Keratinocyte (primary cell): ENCODE measurements around the gene NECTIN1. TPM values are rescaled to one million over a fixed set of nuclear protein-coding genes. Genes with fewer than 3 reads are reported as not detected.

Experiments used
- DNase-seq: peaks from one replicate; pipeline ENCODE4 v3.0.0-alpha.2; 2011; ENCODE audit warnings: low read depth, missing footprints, low spot score
- FAIRE-seq: peaks from 2 replicates; lab custom pipeline; 2011; peaks lifted over from hg19 to GRCh38; lab: Jason Lieb, UNC
- H2AFZ ChIP-seq: 2 replicates; pipeline ENCODE4 v1.6.0; 2012; ENCODE audit warnings: low read length, control low read depth, inconsistent platforms; ENCODE audit not compliant: control insufficient read depth
- H3K27ac ChIP-seq: 2 replicates; pipeline ENCODE4 v1.5.1; 2011; ENCODE audit warnings: low read length; ENCODE audit not compliant: control insufficient read depth, insufficient read depth
- H3K27me3 ChIP-seq: 3 replicates; pipeline ENCODE4 v1.6.0; 2011; ENCODE audit warnings: low read length; ENCODE audit not compliant: control insufficient read depth, insufficient read depth; ENCODE audit errors: extremely low read depth
- H3K36me3 ChIP-seq, 2 experiments: 2 replicates in 1 of 2; 3 replicates in 1 of 2; pipeline ENCODE4 v1.5.1; 2011; ENCODE audit warnings: low read length in 2 of 2, mild to moderate bottlenecking in 1 of 2; ENCODE audit not compliant: control insufficient read depth in 2 of 2, insufficient read depth in 2 of 2; ENCODE audit errors: extremely low read depth in 1 of 2
- H3K4me1 ChIP-seq: 3 replicates; pipeline ENCODE4 v1.5.1; 2011; ENCODE audit warnings: low read length; ENCODE audit not compliant: control insufficient read depth, insufficient read depth; ENCODE audit errors: extremely low read depth
- H3K4me2 ChIP-seq: 3 replicates; pipeline ENCODE4 v1.6.0; 2011; ENCODE audit warnings: low read depth, low read length; ENCODE audit not compliant: control insufficient read depth, insufficient read depth; ENCODE audit errors: extremely low read depth
- H3K4me3 ChIP-seq, 3 experiments: fragments of 200-600 bp in 1 of 3; sonication (generic) in 1 of 3; 2 replicates in 2 of 3; 3 replicates in 1 of 3; pipeline ENCODE4 v1.5.1; 2011 to 2016; ENCODE audit warnings: low read length in 3 of 3, mild to moderate bottlenecking in 3 of 3, control low read depth in 2 of 3, inconsistent platforms in 1 of 3, low read depth in 1 of 3, mixed read lengths in 1 of 3, mixed run types in 1 of 3, moderate library complexity in 1 of 3; ENCODE audit not compliant: control insufficient read depth in 2 of 3, insufficient read depth in 2 of 3; ENCODE audit errors: extremely low read depth in 1 of 3
- H3K79me2 ChIP-seq: 2 replicates; pipeline ENCODE4 v1.6.0; 2012; ENCODE audit warnings: low read length; ENCODE audit not compliant: control insufficient read depth, insufficient read depth
- H3K9ac ChIP-seq: 3 replicates; pipeline ENCODE4 v1.6.0; 2011; ENCODE audit warnings: low read length; ENCODE audit not compliant: control insufficient read depth, insufficient read depth; ENCODE audit errors: extremely low read depth
- H3K9me1 ChIP-seq: 3 replicates; pipeline ENCODE4 v1.6.0; 2011; ENCODE audit warnings: low read length; ENCODE audit not compliant: control insufficient read depth, insufficient read depth; ENCODE audit errors: extremely low read depth
- H3K9me3 ChIP-seq: 2 replicates; pipeline ENCODE4 v1.5.1; 2012; ENCODE audit warnings: low read depth, low read length; ENCODE audit not compliant: control insufficient read depth
- H4K20me1 ChIP-seq: 3 replicates; pipeline ENCODE4 v1.6.0; 2011; ENCODE audit warnings: low read length; ENCODE audit not compliant: control insufficient read depth, insufficient read depth; ENCODE audit errors: extremely low read depth
- EZH2 ChIP-seq: IDR thresholded peaks from one replicate; pipeline ENCODE4 v1.6.1; 2012; ENCODE audit warnings: inconsistent platforms, mild to moderate bottlenecking, low read length, moderate library complexity
- dilution Hi-C: fragments of 300-500 bp; cut with MboI; formaldehyde crosslinking; loops from one replicate; pipeline ENCODE4 v1.7.0; 2020; ENCODE audit warnings: low sequenced_read_pairs; ENCODE audit not compliant: extremely low pct_ligation_motif_present
- polyA plus RNA-seq, 5 experiments: library from polyadenylated mRNA; depleted of rRNA in 3 of 5; stranded (reverse) in 3 of 5; stranded (forward) in 1 of 5; unstranded in 1 of 5; fragments of >200 nt; gene quantifications; 1 replicate in 1 of 5; 2 replicates in 3 of 5; 3 replicates in 1 of 5; pipeline versions ENCODE4 v1.2.1 to v1.2.3, GENCODE V29; 2011 to 2012; ENCODE audit warnings: missing spikeins in 2 of 5, low read depth in 1 of 5, low replicate concordance in 1 of 5
- TF ChIP-seq, protein P1 (sequence below), 3 experiments: IDR thresholded peaks in 1 of 3; conservative IDR thresholded peaks in 1 of 3; optimal IDR thresholded peaks in 1 of 3; 2 replicates in 2 of 3; 3 replicates in 1 of 3; pipeline versions ENCODE3 to v1.5.1; 2011; ENCODE audit warnings: low read length in 3 of 3, mild to moderate bottlenecking in 3 of 3, moderate library complexity in 2 of 3, control low read depth in 1 of 3, inconsistent platforms in 1 of 3; ENCODE audit not compliant: insufficient read depth in 2 of 3; ENCODE audit errors: extremely low read depth in 1 of 3

NECTIN1 gene
- polyA plus RNA-seq, 1 donor (not counting 4 experiments of a cell fraction or from before 2014, with no cell fraction given), result 37.5 TPM

- no peak for FAIRE-seq
- no peak overlapping the region for H2AFZ ChIP-seq
- no peak for DNase-seq
- H3K4me1 ChIP-seq, result peaks cover 12% of the 10 kb centered on the region
- no peak overlapping the region for H3K9ac ChIP-seq
- H4K20me1 ChIP-seq, result peaks cover 3% of the 10 kb centered on the region
- H3K27ac ChIP-seq, result no peak overlapping the region
- dilution Hi-C loops, result no loop called here
- TF ChIP-seq, protein P1, sequence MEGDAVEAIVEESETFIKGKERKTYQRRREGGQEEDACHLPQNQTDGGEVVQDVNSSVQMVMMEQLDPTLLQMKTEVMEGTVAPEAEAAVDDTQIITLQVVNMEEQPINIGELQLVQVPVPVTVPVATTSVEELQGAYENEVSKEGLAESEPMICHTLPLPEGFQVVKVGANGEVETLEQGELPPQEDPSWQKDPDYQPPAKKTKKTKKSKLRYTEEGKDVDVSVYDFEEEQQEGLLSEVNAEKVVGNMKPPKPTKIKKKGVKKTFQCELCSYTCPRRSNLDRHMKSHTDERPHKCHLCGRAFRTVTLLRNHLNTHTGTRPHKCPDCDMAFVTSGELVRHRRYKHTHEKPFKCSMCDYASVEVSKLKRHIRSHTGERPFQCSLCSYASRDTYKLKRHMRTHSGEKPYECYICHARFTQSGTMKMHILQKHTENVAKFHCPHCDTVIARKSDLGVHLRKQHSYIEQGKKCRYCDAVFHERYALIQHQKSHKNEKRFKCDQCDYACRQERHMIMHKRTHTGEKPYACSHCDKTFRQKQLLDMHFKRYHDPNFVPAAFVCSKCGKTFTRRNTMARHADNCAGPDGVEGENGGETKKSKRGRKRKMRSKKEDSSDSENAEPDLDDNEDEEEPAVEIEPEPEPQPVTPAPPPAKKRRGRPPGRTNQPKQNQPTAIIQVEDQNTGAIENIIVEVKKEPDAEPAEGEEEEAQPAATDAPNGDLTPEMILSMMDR (optimal IDR thresholded peaks at IDR 0.05 in 1 of 3, IDR thresholded peaks at IDR 0.05 in 1 of 3, conservative IDR thresholded peaks at IDR 0.05 in 1 of 3; ENCODE audit: extremely low read depth in 1 of 3, insufficient read depth in 2 of 3, low read length in 3 of 3), result peak in 1 of 3 experiments; percentile 55
- TF ChIP-seq EZH2, result no peak
- H3K36me3 ChIP-seq, result no peaks in the 10 kb centered on the region
- H3K4me3 ChIP-seq, result no peak overlapping the region
- no peaks in the 10 kb centered on the region for H3K9me3 ChIP-seq
- H3K79me2 ChIP-seq, result no peaks in the 10 kb centered on the region
- H3K4me2 ChIP-seq, result no peak overlapping the region
- H3K27me3 ChIP-seq, result peaks cover 4% of the 10 kb centered on the region
- H3K9me1 ChIP-seq, result no peaks in the 10 kb centered on the region
Measured at GRCh38 chr11:119752345-119752871, 23.4 kb upstream of the NECTIN1 start.

DNA sequence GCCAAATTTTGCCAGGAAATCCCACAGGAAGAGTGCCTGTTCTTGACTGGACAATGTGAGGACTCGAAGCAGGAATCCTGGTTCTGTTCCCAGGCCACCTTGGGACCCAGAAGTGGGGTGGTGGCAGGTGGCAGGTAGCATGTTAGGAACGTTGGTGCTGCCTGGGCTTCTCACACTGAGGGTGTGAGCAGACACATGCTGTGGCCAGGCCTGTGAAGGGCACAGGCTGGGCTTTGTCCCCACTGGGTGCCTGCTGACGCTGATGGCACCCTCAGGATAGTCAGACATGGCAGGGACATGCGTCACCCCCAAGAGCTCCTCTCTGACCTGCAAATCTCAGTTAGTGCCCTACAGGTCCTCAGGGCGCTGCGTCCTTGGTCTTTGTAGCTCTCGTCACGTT lies 21.1 kb upstream of the NECTIN1 start:
- Histone ChIP-seq H3K4me3 (no peak overlapping the region), H4K20me1 (peaks cover 3% of the 10 kb centered on the region), H3K9me1 (no peaks in the 10 kb centered on the region), H3K27ac (no peak overlapping the region), H3K4me2 (no peak overlapping the region), H2AFZ (no peak overlapping the region), H3K9ac (no peak overlapping the region), H3K36me3 (no peaks in the 10 kb centered on the region), H3K9me3 (no peaks in the 10 kb centered on the region), H3K4me1 (peaks cover 12% of the 10 kb centered on the region), H3K27me3 (peaks cover 11% of the 10 kb centered on the region), H3K79me2 (no peaks in the 10 kb centered on the region)
- FAIRE-seq (no peak), DNase-seq (no peak)
- no peak for TF ChIP-seq EZH2
- TF ChIP-seq, protein P1 (optimal IDR thresholded peaks at IDR 0.05 in 1 of 3, IDR thresholded peaks at IDR 0.05 in 1 of 3, conservative IDR thresholded peaks at IDR 0.05 in 1 of 3; ENCODE audit: extremely low read depth in 1 of 3, insufficient read depth in 2 of 3, low read length in 3 of 3), result no peak
- dilution Hi-C loops, result no loop called here
